Measurements from ENCODE around the gene TPST1. TPM values are rescaled to one million over a fixed set of nuclear protein-coding genes. Genes with fewer than 3 reads are reported as not detected.

TPST1 gene
- total RNA-seq, 1 donor from 2014 or later, result 16.7 TPM

DNA sequence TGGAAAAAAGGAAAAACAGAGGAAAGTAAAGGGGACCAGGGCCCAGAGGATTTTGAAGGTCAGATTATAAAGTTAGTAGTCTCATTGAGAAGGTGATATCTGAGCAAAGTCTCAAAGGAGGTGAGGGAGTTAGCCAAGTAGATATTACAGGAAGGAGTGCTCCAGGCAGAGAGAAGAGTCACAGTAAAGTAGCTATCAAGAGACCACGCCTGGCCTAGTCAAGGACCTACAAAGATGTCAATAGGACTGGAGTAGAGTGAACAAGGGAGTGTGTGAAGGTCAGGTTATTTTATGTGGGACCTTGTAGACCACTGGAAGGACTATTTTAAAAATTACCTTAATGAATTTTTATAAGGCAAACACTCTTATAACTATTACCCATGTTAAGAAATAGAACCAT is 64.8 kb downstream of the TPST1 start:
- intact Hi-C loops (cut with DNase I), result no loop called here
- Histone ChIP-seq H3K4me3 (no peak overlapping the region), H3K36me3 (no peaks in the 10 kb centered on the region), H3K9me3 (peaks cover 12% of the 10 kb centered on the region), H3K27ac (no peak overlapping the region), H3K27me3 (ENCODE audit: low read depth) (no peaks in the 10 kb centered on the region), H3K4me1 (no peaks in the 10 kb centered on the region)
- peak in 1 of 2 donors; percentile 57 for ATAC-seq
- no peak for DNase-seq
- TF ChIP-seq, protein P1, sequence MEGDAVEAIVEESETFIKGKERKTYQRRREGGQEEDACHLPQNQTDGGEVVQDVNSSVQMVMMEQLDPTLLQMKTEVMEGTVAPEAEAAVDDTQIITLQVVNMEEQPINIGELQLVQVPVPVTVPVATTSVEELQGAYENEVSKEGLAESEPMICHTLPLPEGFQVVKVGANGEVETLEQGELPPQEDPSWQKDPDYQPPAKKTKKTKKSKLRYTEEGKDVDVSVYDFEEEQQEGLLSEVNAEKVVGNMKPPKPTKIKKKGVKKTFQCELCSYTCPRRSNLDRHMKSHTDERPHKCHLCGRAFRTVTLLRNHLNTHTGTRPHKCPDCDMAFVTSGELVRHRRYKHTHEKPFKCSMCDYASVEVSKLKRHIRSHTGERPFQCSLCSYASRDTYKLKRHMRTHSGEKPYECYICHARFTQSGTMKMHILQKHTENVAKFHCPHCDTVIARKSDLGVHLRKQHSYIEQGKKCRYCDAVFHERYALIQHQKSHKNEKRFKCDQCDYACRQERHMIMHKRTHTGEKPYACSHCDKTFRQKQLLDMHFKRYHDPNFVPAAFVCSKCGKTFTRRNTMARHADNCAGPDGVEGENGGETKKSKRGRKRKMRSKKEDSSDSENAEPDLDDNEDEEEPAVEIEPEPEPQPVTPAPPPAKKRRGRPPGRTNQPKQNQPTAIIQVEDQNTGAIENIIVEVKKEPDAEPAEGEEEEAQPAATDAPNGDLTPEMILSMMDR (IDR thresholded peaks at IDR 0.05), result no peak

DNA sequence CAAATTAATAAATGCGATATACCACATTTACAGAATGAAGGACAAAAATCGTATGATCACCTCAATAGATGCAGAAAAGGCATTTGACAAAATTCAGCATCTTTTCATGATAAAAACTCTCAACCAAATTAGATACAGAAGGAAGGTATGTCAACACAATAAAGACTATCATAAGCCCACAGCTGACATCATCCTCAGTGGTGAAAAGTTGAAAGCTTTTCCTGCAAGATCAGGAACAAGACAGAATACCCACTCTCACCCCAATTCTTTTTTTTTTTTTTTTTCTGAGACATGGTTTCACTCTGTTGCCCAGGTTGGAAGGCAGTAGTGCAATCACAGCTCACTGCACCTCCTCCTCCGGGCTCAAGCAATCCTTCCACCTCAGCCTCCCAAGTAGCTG is 67.2 kb downstream of the TPST1 start:
- Histone ChIP-seq H3K9me3 (no peaks in the 10 kb centered on the region), H3K4me1 (no peaks in the 10 kb centered on the region), H3K27me3 (ENCODE audit: low read depth) (no peaks in the 10 kb centered on the region), H3K4me3 (no peak overlapping the region), H3K36me3 (no peaks in the 10 kb centered on the region), H3K27ac (no peak overlapping the region)
- DNase-seq (no peak), ATAC-seq (no peak)
- intact Hi-C loops (cut with DNase I), result no loop called here
- TF ChIP-seq, protein P1 (IDR thresholded peaks at IDR 0.05), result no peak

DNA sequence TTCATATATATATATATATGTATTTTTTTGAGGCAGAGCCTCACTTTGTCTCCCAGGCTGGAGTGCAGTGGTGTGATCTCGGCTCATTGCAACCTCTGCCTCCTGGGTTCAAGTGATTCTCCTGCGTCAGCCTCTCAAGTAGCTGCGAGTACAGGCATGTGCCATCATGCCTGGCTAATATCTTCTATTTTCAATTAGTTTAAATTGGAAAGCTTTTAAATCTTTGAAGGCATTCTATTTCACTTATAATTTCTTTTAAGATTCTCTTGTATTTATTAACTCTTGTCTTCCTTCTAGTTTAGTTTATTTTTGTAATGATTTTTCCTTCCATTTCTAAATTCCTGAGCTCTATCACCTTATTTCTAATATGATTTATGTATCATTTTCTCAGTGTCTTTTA is 71.2 kb downstream of the TPST1 start:
- no peaks in the 10 kb centered on the region for H3K27me3 ChIP-seq (ENCODE audit: low read depth)
- no peak overlapping the region for H3K27ac ChIP-seq
- TF ChIP-seq, protein P1 (IDR thresholded peaks at IDR 0.05), result no peak
- ATAC-seq (no peak), DNase-seq (no peak)
- intact Hi-C loops (cut with DNase I), result no loop called here
- H3K4me1 ChIP-seq, result no peaks in the 10 kb centered on the region
- H3K4me3 ChIP-seq, result no peak overlapping the region
- no peaks in the 10 kb centered on the region for H3K9me3 ChIP-seq
- no peaks in the 10 kb centered on the region for H3K36me3 ChIP-seq

DNA sequence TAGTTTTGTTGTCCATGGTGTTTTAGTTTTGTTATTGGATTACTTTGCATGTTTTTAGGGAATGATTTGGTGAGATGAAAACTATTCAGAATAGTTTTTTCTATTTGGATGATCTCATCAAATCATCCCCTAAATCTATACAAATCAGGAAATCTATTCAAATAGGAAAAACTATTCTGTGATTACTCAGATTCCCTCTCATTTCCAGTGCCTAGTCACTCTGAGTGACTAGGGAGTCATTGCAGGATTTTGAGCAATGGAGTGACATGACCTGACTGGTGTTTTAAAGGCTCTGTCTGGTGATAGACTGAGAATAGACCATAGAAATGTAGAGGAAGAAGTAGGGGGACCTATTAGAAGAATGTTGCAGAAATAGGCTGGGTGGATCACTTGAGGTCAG is 72.4 kb downstream of the TPST1 start:
- intact Hi-C loops (cut with DNase I), result no loop called here
- Histone ChIP-seq H3K4me3 (no peak overlapping the region), H3K36me3 (no peaks in the 10 kb centered on the region), H3K27ac (no peak overlapping the region), H3K9me3 (no peaks in the 10 kb centered on the region), H3K4me1 (peaks cover 5% of the 10 kb centered on the region), H3K27me3 (ENCODE audit: low read depth) (no peaks in the 10 kb centered on the region)
- DNase-seq (no peak), ATAC-seq (no peak)
- TF ChIP-seq, protein P1 (IDR thresholded peaks at IDR 0.05), result no peak

DNA sequence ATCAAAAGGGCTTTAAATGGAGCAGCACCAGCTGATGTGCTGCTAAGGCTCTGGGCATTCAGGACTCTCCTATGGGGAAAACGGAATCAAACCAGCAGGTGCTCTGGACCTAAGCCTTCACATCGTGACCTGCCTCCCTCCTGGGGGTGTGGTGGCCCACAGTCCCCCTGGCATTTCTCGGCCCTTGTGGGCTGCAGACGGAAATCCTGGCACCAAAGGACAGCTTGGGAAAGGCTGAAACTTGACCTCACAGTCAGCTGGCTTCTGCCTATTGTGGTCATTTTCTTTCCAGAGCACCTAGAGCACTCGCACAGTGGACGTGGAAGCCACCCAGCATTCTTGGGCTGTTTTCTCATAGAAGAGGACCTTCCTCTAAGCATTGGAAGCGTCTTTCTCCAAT is 74.8 kb downstream of the TPST1 start:
- intact Hi-C loops (cut with DNase I), result no loop called here
- Histone ChIP-seq H3K27me3 (ENCODE audit: low read depth) (no peaks in the 10 kb centered on the region), H3K9me3 (no peaks in the 10 kb centered on the region), H3K4me1 (peaks cover 12% of the 10 kb centered on the region), H3K4me3 (no peak overlapping the region), H3K27ac (no peak overlapping the region), H3K36me3 (no peaks in the 10 kb centered on the region)
- ATAC-seq (no peak), DNase-seq (no peak)
- TF ChIP-seq, protein P1 (IDR thresholded peaks at IDR 0.05), result no peak
